ENCODE results near the gene FARP1.

GRCh38 chr13:98460516-98460915, 317.6 kb downstream of the FARP1 start:
- TF ChIP-seq, protein P1, sequence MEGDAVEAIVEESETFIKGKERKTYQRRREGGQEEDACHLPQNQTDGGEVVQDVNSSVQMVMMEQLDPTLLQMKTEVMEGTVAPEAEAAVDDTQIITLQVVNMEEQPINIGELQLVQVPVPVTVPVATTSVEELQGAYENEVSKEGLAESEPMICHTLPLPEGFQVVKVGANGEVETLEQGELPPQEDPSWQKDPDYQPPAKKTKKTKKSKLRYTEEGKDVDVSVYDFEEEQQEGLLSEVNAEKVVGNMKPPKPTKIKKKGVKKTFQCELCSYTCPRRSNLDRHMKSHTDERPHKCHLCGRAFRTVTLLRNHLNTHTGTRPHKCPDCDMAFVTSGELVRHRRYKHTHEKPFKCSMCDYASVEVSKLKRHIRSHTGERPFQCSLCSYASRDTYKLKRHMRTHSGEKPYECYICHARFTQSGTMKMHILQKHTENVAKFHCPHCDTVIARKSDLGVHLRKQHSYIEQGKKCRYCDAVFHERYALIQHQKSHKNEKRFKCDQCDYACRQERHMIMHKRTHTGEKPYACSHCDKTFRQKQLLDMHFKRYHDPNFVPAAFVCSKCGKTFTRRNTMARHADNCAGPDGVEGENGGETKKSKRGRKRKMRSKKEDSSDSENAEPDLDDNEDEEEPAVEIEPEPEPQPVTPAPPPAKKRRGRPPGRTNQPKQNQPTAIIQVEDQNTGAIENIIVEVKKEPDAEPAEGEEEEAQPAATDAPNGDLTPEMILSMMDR (IDR thresholded peaks at IDR 0.05), result no peak
- TF ChIP-seq, protein P2, sequence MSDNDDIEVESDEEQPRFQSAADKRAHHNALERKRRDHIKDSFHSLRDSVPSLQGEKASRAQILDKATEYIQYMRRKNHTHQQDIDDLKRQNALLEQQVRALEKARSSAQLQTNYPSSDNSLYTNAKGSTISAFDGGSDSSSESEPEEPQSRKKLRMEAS (IDR thresholded peaks at IDR 0.05), result no peak
- TF ChIP-seq ESRRA (IDR thresholded peaks at IDR 0.05; ENCODE audit: borderline replicate concordance, low read length) (no peak), NPAS2 (CRISPR knock-in tag; IDR thresholded peaks at IDR 0.05; ENCODE audit: borderline replicate concordance) (no peak), E2F6 (IDR thresholded peaks at IDR 0.05; ENCODE audit: borderline replicate concordance, low read depth) (no peak), SMC3 (IDR thresholded peaks at IDR 0.05) (no peak), JUN (IDR thresholded peaks at IDR 0.05) (no peak), RCOR1 (IDR thresholded peaks at IDR 0.05; ENCODE audit: low read depth, low read length) (no peak), SREBF2 (IDR thresholded peaks at IDR 0.05) (no peak), REST (IDR thresholded peaks at IDR 0.05) (no peak), POLR2A (IDR thresholded peaks at IDR 0.05; ENCODE audit: low read length) (no peak), JUNB (IDR thresholded peaks at IDR 0.05) (no peak)

All from A549 (cell line).